ENCODE results near the gene SEMA3E.

Gene SEMA3E

GRCh38 chr7:83484266-83484665 lies 164.7 kb downstream of the SEMA3E start:
- H2AFZ ChIP-seq (ENCODE audit: low read depth, low read length, severe bottlenecking), result no peak overlapping the region

GRCh38 chr7:83478616-83479015 lies 170.3 kb downstream of the SEMA3E start:
- Histone ChIP-seq H3K9me3 (ENCODE audit: insufficient read depth, low read length) (no peaks in the 10 kb centered on the region), H3K79me2 (ENCODE audit: insufficient read depth, low read length) (no peaks in the 10 kb centered on the region), H4K20me1 (ENCODE audit: low read depth, low read length) (no peaks in the 10 kb centered on the region), H3K9me2 (replicated peaks; ENCODE audit: insufficient read depth, low read length) (no peaks in the 10 kb centered on the region), H3K9ac (ENCODE audit: low read length) (no peak overlapping the region), H3K36me3 (ENCODE audit: low read length) (no peaks in the 10 kb centered on the region), H3K27me3 (ENCODE audit: low read length) (0 out of 2 replicates have a peak, but pooled peaks cover 3% of the 10 kb centered on the region), H3K4me2 (ENCODE audit: low read depth, low read length, poor library complexity, severe bottlenecking) (no peak overlapping the region), H3K4me3 (ENCODE audit: insufficient read depth, low read length, poor library complexity, severe bottlenecking) (no peak overlapping the region), H2AFZ (ENCODE audit: low read depth, low read length, severe bottlenecking) (no peak overlapping the region), H3K27ac (ENCODE audit: low read depth, low read length) (no peak overlapping the region), H3F3A (ENCODE audit: insufficient read depth) (no peaks in the 10 kb centered on the region)
- TF ChIP-seq CTCF (IDR thresholded peaks at IDR 0.05; ENCODE audit: insufficient read depth, low read length, poor library complexity, severe bottlenecking) (no peak), EZH2phosphoT487 (conservative IDR thresholded peaks at IDR 0.05; ENCODE audit: low read length) (no peak)

More at GRCh38 chr7:83484266-83484665, 164.7 kb downstream of the SEMA3E start:
- no peaks in the 10 kb centered on the region for H3K9me3 ChIP-seq (ENCODE audit: insufficient read depth, low read length)
- H3K27ac ChIP-seq (ENCODE audit: low read depth, low read length), result no peak overlapping the region
- no peaks in the 10 kb centered on the region for H3K9me2 ChIP-seq (replicated peaks; ENCODE audit: insufficient read depth, low read length)
- TF ChIP-seq CTCF (IDR thresholded peaks at IDR 0.05; ENCODE audit: insufficient read depth, low read length, poor library complexity, severe bottlenecking), result no peak
- no peak for TF ChIP-seq EZH2phosphoT487 (conservative IDR thresholded peaks at IDR 0.05; ENCODE audit: low read length)
- no peaks in the 10 kb centered on the region for H3K36me3 ChIP-seq (ENCODE audit: low read length)
- H3K9ac ChIP-seq (ENCODE audit: low read length), result no peak overlapping the region
- no peaks in the 10 kb centered on the region for H4K20me1 ChIP-seq (ENCODE audit: low read depth, low read length)
- H3K27me3 ChIP-seq (ENCODE audit: low read length), result no peaks in the 10 kb centered on the region
- H3K79me2 ChIP-seq (ENCODE audit: insufficient read depth, low read length), result no peaks in the 10 kb centered on the region
- no peak overlapping the region for H3K4me2 ChIP-seq (ENCODE audit: low read depth, low read length, poor library complexity, severe bottlenecking)
- H3F3A ChIP-seq (ENCODE audit: insufficient read depth), result no peaks in the 10 kb centered on the region
- H3K4me3 ChIP-seq (ENCODE audit: insufficient read depth, low read length, poor library complexity, severe bottlenecking), result no peak overlapping the region

- H3K9me2 ChIP-seq (replicated peaks; ENCODE audit: insufficient read depth, low read length), result no peaks in the 10 kb centered on the region
- no peak overlapping the region for H3K4me2 ChIP-seq (ENCODE audit: low read depth, low read length, poor library complexity, severe bottlenecking)
- no peaks in the 10 kb centered on the region for H3K79me2 ChIP-seq (ENCODE audit: insufficient read depth, low read length)
- no peaks in the 10 kb centered on the region for H4K20me1 ChIP-seq (ENCODE audit: low read depth, low read length)
- H3K36me3 ChIP-seq (ENCODE audit: low read length), result no peaks in the 10 kb centered on the region
- H3K4me3 ChIP-seq (ENCODE audit: insufficient read depth, low read length, poor library complexity, severe bottlenecking), result no peak overlapping the region
- H2AFZ ChIP-seq (ENCODE audit: low read depth, low read length, severe bottlenecking), result no peak overlapping the region
- no peak overlapping the region for H3K27ac ChIP-seq (ENCODE audit: low read depth, low read length)
- H3K9ac ChIP-seq (ENCODE audit: low read length), result no peak overlapping the region
- 0 out of 2 replicates have a peak, but pooled peaks cover 3% of the 10 kb centered on the region for H3K27me3 ChIP-seq (ENCODE audit: low read length)
- TF ChIP-seq EZH2phosphoT487 (conservative IDR thresholded peaks at IDR 0.05; ENCODE audit: low read length) (no peak), CTCF (IDR thresholded peaks at IDR 0.05; ENCODE audit: insufficient read depth, low read length, poor library complexity, severe bottlenecking) (no peak)
- H3F3A ChIP-seq (ENCODE audit: insufficient read depth), result no peaks in the 10 kb centered on the region
- H3K9me3 ChIP-seq (ENCODE audit: insufficient read depth, low read length), result no peaks in the 10 kb centered on the region
Observed at GRCh38 chr7:83476511-83477050, 172.4 kb downstream of the SEMA3E start.
